K562 (cell line): Measurements from ENCODE around the gene GPRIN2. TPM values are rescaled to one million over a fixed set of nuclear protein-coding genes. Genes with fewer than 3 reads are reported as not detected.
A peak's percentile ranks its signal among the peaks of the same experiment; 100 is the strongest.

Experiments
- ATAC-seq: fragments of 200-7000 bp; cut with Tn5 transposase; 3 replicates; pipeline ENCODE4 v1.9.1; 2020; ENCODE audit warnings: moderate library complexity
- BruUV-seq: library from RNA; stranded (reverse); fragments of 400-500 nt; replicated peaks from 2 replicates; lab custom pipeline; 2021; lab: Mats Ljungman, UMichigan
- CTCF ChIA-PET: fragments of 300-600 bp; formaldehyde crosslinking; extraction: SDS; loops from one replicate; lab custom pipeline; 2021; ENCODE audit warnings: low intra/inter-chr PET ratio; lab: Yijun Ruan, JAX
- POLR2A ChIA-PET: fragments of 300-600, 350-650 bp; sonication (Branson Sonifier 250); formaldehyde crosslinking; extraction: SDS; loops from one replicate; lab custom pipeline; 2021; ENCODE audit warnings: antibody characterized with exemption, inconsistent platforms; lab: Yijun Ruan, JAX
- DNase-seq, 4 experiments: peaks; one replicate each; pipeline versions ENCODE4 v3.0.0 to v3.0.0-alpha.2; 2011 to 2018; ENCODE audit warnings: low spot score in 3 of 4, mixed read lengths in 3 of 4; ENCODE audit errors: extremely low read depth in 1 of 4
- FAIRE-seq: peaks from 2 replicates; lab custom pipeline; 2011; peaks lifted over from hg19 to GRCh38; lab: Jason Lieb, UNC
- H2AFZ ChIP-seq: 2 replicates; pipeline ENCODE4 v1.6.0; 2011; ENCODE audit warnings: low read depth, low read length, control low read depth, inconsistent platforms
- H3K27ac ChIP-seq: fragments of 200-600 bp; 3 replicates; pipeline ENCODE4 v1.8.0; 2011; ENCODE audit warnings: low read depth, mild to moderate bottlenecking, control low read depth, inconsistent platforms, low read length, moderate library complexity, mixed read lengths; ENCODE audit errors: extremely low read depth
- H3K27me3 ChIP-seq, 2 experiments: fragments of 300-600 bp in 1 of 2; 2 replicates in 1 of 2; 3 replicates in 1 of 2; pipeline versions ENCODE4 v1.6.0 to v1.8.0; 2011; ENCODE audit warnings: inconsistent platforms in 2 of 2, low read length in 2 of 2, mild to moderate bottlenecking in 1 of 2, mixed read lengths in 1 of 2, moderate library complexity in 1 of 2; ENCODE audit not compliant: control insufficient read depth in 2 of 2, insufficient read depth in 2 of 2
- H3K36me3 ChIP-seq: fragments of 300-600 bp; 3 replicates; pipeline ENCODE4 v1.8.0; 2011; ENCODE audit warnings: mild to moderate bottlenecking, low read length, inconsistent platforms; ENCODE audit not compliant: control insufficient read depth, insufficient read depth
- H3K4me1 ChIP-seq, 2 experiments: fragments of 200-600 bp in 1 of 2; replicated peaks in 1 of 2; 2 replicates in 1 of 2; 3 replicates in 1 of 2; pipeline versions ENCODE4 v1.5.1 to v1.8.0; 2011; ENCODE audit warnings: inconsistent platforms in 2 of 2, low read length in 2 of 2, mild to moderate bottlenecking in 1 of 2, mixed read lengths in 1 of 2, moderate library complexity in 1 of 2; ENCODE audit not compliant: control insufficient read depth in 2 of 2, insufficient read depth in 2 of 2
- H3K4me2 ChIP-seq: 2 replicates; pipeline ENCODE4 v1.6.1; 2011; ENCODE audit warnings: low read length, control low read depth, inconsistent platforms, mixed read lengths; ENCODE audit not compliant: insufficient read depth
- H3K4me3 ChIP-seq: fragments of 200-600 bp; sonication (generic), shearing (Covaris generic); 2 replicates; pipeline ENCODE4 v1.5.1; 2016; ENCODE audit warnings: control low read depth, inconsistent platforms
- H3K79me2 ChIP-seq: fragments of 200-600 bp; 3 replicates; pipeline ENCODE4 v1.8.0; 2011; ENCODE audit warnings: low read length, inconsistent platforms; ENCODE audit not compliant: control insufficient read depth, insufficient read depth
- H3K9ac ChIP-seq, 2 experiments: 2 replicates each; pipeline versions ENCODE4 v1.6.0 to v1.6.1; 2011; ENCODE audit warnings: low read depth in 2 of 2, low read length in 2 of 2, control low read depth in 1 of 2, inconsistent platforms in 1 of 2, mild to moderate bottlenecking in 1 of 2, mixed read lengths in 1 of 2; ENCODE audit not compliant: insufficient read depth in 1 of 2
- H3K9me1 ChIP-seq: one replicate; pipeline ENCODE4 v1.6.0; 2011; ENCODE audit warnings: inconsistent platforms, mild to moderate bottlenecking, low read length, moderate library complexity; ENCODE audit not compliant: control insufficient read depth, insufficient read depth
- H3K9me3 ChIP-seq: replicated peaks from 2 replicates; pipeline ENCODE4 v1.5.1; 2011; ENCODE audit warnings: low read depth, low read length, inconsistent platforms; ENCODE audit not compliant: control insufficient read depth, insufficient read depth
- H4K20me1 ChIP-seq: replicated peaks from 2 replicates; pipeline ENCODE4 v1.6.1; 2011; ENCODE audit warnings: low read length, inconsistent platforms, mixed read lengths; ENCODE audit not compliant: control insufficient read depth, insufficient read depth
- EZH2 ChIP-seq: IDR thresholded peaks from 2 replicates; pipeline ENCODE4 v1.6.1; 2012; ENCODE audit warnings: low read depth, mild to moderate bottlenecking, inconsistent platforms, low read length, borderline replicate concordance
- KLF1 ChIP-seq: fragments of 450-650 bp; IDR thresholded peaks from 2 replicates; pipeline ENCODE4 v1.6.1; 2016; ENCODE audit warnings: missing genetic modification characterization, missing compliant biosample characterization
- RERE ChIP-seq: sonication (generic); formaldehyde crosslinking; IDR thresholded peaks from 2 replicates; pipeline ENCODE4 v1.8.0; 2023; ENCODE audit warnings: missing genetic modification reagents, mild to moderate bottlenecking, borderline replicate concordance
- WGBS: fragments of 100-300 bp; shearing (Covaris generic); methylation state at CpG from one replicate; pipeline ENCODE4 v1.1.6; 2016; ENCODE audit warnings: low coverage, mixed read lengths; ENCODE audit not compliant: insufficient coverage; ENCODE audit errors: missing lambda C conversion rate; 5-methylcytosine and 5-hydroxymethylcytosine counted together
- in situ Hi-C: fragments of 300-500 bp; cut with MboI; formaldehyde crosslinking; loops from 4 replicates; pipeline ENCODE4 v1.15.0; 2018; ENCODE audit warnings: inconsistent platforms, mixed read lengths
- intact Hi-C: fragments of 100-400 bp; cut with micrococcal nuclease; formaldehyde crosslinking; loops from 2 replicates; pipeline ENCODE4 v1.14.2; 2022
- polyA plus RNA-seq, 8 experiments: library from polyadenylated mRNA; depleted of rRNA in 4 of 8; stranded (reverse) in 5 of 8; unstranded in 3 of 8; fragments of >200 nt; fragmentation: Nextera tagmentation in 2 of 8; fragmentation: Illumina TruSeq in 1 of 8; extraction: Ambion mirVana in 2 of 8; extraction: Trizol in 1 of 8; gene quantifications; 2 replicates each; pipeline versions ENCODE4 v1.2.1 to v1.2.3, GENCODE V29; 2011 to 2014; ENCODE audit warnings: inconsistent platforms in 1 of 8, missing spikeins in 1 of 8
- total RNA-seq, 7 experiments: library from RNA; depleted of rRNA in 6 of 7; stranded (reverse); fragments of >200 nt in 6 of 7; fragmentation: Illumina TruSeq in 2 of 7; extraction: Trizol in 2 of 7; gene quantifications; 2 replicates each; pipeline versions ENCODE4 v1.2.1 to v1.2.3, GENCODE V29; 2011 to 2021; ENCODE audit warnings: low replicate concordance in 1 of 7

GPRIN2 gene
- total and polyA plus RNA-seq, 9 of the 15 experiments (the other 6 are each of a cell fraction or from before 2014, with no cell fraction given): not detected

DNA sequence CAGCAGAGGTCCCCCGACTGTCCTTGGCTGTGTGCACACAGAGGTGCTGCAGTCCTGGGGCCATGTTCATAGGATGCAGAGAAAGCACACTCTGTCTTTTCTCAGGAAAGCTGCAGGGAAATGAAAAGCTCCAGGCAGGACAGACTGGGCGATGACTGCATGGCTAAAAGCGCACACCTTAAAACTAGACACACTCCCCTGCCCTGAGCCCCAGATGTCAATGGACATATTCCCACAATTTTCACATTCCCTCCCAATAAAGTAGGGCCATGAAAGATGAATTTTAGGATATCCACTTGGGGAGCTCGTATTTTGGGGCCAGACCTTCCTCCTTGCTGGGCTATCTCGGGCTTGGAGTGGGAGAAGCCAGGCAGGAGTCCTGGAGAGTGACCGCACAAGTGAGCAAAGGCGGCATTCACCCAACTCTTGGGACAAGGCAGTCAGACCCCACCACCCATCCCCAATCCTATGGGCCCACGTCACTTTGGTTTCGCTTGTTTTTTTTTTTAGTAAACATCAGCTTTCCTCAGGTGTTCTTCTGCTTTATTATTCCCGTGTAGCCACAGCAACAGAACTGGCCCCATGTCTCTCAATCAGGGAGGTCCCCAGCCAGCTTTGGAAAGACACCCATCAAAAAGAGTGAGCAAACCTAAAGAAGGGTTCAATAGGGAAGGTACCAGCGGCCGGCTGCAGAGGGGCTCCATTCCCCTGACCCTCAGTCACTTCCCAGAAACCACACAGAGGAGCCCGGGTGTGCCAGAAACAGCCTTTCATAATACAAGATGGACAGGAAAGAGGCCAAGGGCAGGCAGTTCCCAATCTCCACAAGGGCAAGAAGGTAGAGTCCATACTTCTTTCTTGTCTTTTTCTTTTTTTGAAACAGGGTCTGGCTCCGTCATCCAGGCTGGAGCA is 12.7 kb downstream of the GPRIN2 start:
- Histone ChIP-seq H3K27ac (no peak overlapping the region), H3K9me1 (no peaks in the 10 kb centered on the region), H4K20me1 (peaks cover 32% of the 10 kb centered on the region), H3K9me3 (no peaks in the 10 kb centered on the region), H3K4me3 (no peak overlapping the region), H3K4me2 (no peak overlapping the region), H3K9ac (no peak overlapping the region), H3K4me1 (peaks cover 0 to 6% of the 10 kb centered on the region in 2 experiments; a peak in 2 of 5 replicates), H2AFZ (no peak overlapping the region), H3K79me2 (no peaks in the 10 kb centered on the region), H3K36me3 (no peaks in the 10 kb centered on the region), H3K27me3 (peaks cover 31 to 74% of the 10 kb centered on the region in 2 experiments; a peak in 4 of 5 replicates)
- CTCF ChIA-PET: no interaction called here
- ATAC-seq (no peak; the same call in 1 of the 3 replicates), DNase-seq (no peak), FAIRE-seq (no peak)
- intact Hi-C loops (no loop called here), in situ Hi-C loops (no loop called here)
- TF ChIP-seq EZH2: 0 out of 2 replicates have a peak, but pooled peaks have one; percentile 14
- no peak for TF ChIP-seq RERE
- TF ChIP-seq KLF1: 0 out of 2 replicates have a peak, but pooled peaks have one; percentile 7
- POLR2A ChIA-PET: interaction anchor here (1.4 to 1.7 kb wide), 3 partner anchors 8 to 14 kb away, joined by 4 to 6 read pairs (median 5); partner anchors contain the start of gene GPRIN2
- BruUV-seq: no TSS peak
- WGBS: 2% methylated on average over 14 of the region's 14 CpGs
